HG02763 (cell line): ENCODE results near the gene MDGA2.
"Not testable (repeated sequence)": the region's sequence is repeated elsewhere in the genome, so short reads cannot be mapped to it uniquely, and the experiment has no call there.

Experiments used
- ATAC-seq: cut with Tn5 transposase; IDR thresholded peaks from one replicate; pipeline ENCODE4 v1.9.1; 2021; ENCODE audit warnings: mild to moderate bottlenecking, moderate library complexity; ENCODE audit not compliant: unreplicated experiment

Gene MDGA2

DNA sequence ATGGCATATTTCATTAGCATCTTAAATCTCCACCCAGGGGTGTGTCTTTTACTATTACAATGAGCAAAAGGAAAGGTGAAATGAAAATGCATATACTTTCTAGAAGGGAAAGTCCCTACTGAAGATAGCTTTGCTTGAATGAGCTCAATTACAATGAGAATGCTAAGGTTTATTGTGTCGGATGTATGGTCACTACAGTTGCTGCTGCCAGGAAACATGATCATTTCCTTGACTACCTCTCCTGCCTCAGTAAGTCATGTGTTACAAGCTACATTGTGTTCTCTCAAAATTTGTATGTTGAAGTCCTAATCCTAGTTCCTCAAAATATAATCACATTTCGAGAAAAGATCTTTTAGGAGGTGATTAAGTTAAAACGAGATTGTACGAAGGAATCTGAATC lies 322.2 kb downstream of the MDGA2 start:
- no peak for ATAC-seq

DNA sequence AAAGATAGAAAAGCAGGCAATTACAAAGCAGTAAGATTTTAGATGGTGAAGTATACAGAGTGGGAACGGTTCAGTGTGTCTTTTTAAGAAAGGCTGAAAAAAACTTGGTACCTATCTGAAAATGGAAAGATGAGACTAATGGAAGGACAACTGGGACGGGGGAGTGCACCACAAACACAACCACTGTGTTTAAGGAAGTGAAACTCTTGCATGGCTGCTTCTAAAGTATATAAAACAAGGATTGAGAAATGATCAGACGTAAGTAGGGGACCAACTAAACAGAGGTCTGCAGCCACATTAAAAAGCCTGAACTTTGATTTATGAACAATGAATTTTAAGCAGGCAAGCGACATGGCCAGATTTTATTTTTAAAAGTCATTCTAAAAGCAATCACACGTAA lies 328.6 kb downstream of the MDGA2 start:
- ATAC-seq: no peak

DNA sequence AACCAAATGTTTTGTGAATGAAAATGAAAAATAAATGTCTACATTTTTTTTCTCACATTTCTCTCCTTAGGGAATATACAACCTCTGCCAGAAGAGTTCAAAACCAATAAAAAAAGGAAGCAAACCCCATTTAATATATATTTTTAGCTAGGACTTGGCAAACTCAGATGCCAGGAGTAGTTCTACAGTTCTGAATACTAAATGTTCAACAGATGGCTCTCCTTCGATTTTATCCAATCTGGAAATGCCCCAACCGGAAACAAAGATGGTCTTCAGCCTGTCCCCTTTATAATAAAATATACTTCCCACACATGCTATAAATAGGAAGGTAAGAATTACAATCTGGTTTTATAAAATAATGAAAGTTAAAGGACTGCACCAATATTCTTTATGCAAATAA lies 330.4 kb downstream of the MDGA2 start:
- ATAC-seq: no peak

DNA sequence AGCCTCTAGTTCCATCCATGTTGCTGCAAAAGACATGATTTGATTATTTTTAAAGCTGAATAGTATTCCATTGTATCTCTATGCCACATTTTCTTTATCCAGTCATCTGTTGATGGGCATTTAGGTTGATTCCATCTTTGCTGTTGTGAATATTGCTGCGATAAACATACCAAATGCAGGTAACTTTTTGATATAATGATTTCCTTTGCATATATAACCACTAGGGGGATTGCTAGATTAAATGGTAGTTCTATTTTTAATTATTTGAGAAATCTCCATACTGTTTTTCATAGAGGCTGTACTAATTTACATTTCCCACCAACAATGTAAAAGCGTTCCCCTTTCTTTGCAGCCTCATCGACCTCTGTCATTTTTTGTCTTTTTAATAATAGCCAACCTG lies 342.5 kb downstream of the MDGA2 start:
- no peak for ATAC-seq

DNA sequence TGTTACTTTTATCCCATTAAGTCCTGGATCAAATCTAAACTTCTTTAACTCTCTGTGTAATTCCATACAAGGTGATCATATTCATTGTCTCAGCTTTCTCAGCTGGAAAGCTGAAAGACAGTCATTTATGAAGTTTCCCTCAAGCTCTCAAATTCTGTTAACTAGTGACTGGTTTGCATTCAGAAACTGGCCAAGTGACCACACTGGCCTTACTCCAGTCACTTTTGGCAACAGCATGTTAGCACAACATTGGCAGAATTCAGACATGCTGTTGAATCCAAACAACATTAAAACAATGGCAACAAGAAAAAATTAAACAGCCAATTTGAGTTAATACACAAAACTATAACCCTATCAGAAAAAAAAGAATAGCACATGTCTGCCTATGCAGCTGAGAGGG lies 343.3 kb downstream of the MDGA2 start:
- ATAC-seq: no peak

DNA sequence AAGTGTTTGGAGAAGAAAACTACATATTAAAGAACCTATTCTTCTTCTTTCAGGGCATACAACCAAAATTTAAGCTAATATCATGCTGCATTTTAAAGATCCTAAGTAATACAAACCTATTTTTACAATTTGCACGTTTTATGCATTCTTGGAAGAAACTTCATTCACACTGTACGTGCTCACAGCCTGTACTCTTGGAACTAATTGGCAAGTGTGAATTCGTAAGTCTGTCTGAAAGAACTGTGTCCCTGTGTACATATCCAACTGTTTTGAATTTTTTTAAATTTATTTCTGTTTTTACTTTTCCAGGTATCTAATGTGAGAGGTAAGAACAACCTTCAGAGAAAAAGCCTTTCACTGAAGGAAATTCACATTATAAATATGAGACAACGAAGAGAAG lies 347.0 kb downstream of the MDGA2 start:
- ATAC-seq: no peak

DNA sequence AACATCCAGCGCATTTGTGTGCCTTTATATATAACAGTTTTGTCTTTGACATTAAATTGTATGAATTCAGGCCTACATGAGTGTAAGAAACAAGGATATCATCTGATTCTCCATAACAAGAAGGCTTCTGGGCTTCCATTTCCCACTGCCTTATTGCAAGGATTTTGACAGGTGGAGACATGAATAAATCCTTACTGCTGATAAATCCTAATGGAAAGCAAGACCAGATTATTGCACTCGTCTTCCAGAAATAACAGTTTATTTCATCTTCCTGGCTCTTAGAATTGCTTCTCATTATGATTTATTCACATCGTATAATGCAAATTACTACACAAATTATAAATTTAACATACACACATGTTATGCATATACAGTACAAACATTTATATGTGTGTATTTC lies 348.1 kb downstream of the MDGA2 start:
- no peak for ATAC-seq

DNA sequence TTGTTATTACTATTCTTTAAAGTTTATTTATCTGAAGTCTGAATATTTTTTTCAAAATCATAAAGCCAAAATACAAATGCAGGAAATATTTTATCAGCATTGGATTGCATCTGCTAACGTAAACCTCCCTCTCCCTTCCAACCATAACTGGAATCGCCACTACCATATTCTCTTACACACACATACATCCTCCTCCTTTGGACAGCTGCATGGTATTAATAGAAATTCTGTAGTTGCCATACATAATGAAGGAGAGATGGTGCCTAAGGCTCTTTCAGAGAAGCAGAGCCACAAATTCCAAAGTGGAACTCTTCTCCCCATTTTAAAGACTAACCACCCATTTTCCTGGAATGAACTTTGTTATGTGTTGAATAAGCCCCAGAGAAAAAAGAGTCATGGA lies 352.7 kb downstream of the MDGA2 start:
- no peak for ATAC-seq

DNA sequence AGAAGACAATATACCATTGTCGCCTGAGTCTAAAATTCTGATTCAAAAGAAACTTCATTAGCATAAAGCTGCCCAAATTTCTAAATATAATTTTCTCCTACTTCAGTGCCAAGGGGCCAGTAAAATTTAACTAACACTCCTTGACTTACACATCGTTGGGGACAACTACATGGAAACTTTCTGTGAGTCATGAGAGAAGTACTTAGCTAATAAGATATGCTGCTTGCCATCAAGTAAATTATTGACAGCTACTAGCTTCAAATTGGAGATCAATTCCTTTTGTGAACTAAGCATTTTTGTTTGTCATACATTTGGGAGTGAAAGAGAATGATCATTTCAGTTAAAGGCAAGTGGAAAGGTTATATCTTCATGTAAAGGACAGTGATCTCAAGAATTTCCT lies 373.3 kb downstream of the MDGA2 start:
- no peak for ATAC-seq

DNA sequence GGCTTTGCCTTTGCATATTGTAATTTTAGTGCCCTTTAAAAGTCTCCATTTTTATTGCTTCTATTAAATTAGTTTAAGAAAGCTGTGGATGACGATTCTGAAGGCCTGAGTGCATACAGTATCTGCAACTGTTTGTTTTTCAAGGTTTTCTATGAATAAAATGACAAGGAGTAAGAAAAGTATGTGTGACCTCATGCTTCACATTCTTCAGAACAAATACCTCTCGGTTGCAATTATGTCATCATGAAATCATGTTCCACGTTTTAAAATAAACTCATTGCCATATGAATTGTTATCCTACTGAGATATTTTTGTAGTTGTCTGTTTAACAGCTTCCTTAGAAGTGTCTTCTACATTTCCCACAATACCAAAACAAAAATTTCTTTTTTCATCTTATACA lies 374.6 kb downstream of the MDGA2 start:
- no peak for ATAC-seq

DNA sequence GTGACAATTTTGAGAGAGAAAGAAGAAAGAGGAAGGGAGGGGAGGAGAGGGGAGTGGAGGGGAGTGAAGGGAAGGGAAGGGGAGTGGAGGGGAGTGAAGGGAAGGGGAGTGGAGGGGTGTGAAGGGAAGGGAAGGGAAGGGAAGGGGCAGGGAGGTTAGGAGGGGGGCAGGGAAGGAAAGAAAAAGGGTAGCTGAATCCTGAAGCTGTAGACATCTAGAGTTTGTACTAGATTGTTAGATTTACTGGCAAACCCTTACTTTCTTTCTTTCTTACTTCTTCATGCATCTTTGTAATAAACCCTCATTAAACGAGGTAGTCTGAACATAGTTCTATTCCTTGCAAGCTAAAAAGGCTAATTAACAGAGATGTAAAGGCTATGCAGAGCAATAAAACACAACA lies 378.0 kb downstream of the MDGA2 start:
- ATAC-seq: no peak

DNA sequence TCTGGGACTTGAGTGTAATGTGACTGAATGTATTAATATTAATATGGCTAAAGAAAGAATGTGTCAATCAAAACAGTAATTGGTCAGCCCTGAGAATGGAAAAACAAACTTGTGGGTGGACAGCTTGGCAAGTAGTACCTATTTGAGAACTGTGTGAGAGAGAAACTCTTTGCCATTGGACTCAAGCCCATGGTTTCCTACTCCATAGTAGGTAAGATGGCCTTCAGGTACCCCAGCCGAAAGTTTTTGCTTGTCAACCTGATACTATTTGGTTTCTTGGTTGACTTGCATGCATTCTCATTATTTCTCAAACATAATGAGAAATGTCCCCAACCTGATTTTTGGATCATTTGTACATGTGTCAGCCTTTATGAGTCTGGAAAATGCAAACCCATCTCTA lies 391.1 kb downstream of the MDGA2 start:
- no peak for ATAC-seq

DNA sequence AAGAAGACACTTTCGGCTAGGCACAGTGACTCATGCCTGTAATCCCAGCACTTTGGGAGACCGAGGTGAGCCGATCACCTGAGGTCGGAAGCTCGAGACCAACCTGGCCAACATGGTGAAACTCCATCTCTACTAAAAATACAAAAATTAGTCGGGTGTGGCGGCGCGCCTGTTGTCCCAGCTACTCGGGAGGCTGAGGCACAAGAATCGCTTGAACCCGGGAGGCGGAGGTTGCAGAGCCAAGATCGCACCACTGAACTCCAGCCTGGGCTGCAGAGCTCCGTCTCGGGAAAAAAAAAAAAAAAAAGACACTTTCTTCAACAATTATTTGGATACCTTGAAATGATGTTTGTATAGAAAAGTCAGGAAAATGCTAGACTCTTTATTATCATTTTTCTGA lies 393.6 kb downstream of the MDGA2 start:
- not testable (repeated sequence) for ATAC-seq

DNA sequence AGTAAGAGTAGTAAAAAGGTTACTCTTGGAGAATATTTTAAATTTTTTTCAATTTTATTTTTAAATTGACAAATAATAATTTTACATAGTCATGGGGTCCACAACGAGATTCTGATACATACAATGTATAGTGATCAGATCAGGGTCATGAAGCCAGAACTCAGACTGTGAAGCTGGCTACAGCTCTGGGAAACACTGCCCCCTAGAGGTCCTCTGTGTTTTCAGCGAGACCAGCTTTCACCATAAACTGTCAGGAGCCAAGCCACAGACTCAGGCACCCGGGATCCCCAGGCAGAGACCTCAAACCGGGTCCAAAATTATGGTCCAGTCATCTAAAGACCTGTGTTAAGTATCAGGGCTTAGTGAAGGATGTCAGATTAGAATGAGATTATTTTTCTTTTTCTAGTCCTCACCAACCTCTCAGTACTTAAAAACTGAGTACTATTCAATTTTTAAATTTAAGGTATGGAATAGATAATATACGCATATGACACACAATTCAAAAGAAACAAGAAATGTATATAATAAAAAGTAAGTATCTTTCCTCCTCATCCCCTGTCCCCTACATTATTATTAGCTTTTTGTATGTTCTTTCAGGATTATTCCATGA lies 397.1 kb downstream of the MDGA2 start:
- peak; percentile 71 for ATAC-seq

DNA sequence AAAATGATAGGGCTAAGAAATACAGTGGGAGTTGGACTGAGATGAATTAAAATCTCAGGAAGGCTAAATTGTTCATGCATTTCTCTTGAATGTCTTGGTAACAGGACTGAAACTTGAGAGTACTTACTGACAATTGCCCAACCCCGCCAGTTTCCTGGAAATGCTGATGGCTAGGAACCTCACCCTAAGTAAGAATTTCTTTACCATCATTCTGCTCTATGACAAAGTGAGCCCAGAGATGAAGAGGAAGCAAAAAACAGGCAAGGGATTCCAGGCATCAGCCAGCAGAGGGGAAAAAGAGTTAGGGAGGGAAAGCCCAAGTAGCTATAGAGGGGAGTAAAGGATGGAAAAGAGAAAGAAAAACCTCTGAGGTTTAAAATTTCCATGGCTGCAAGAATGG lies 397.7 kb downstream of the MDGA2 start:
- no peak for ATAC-seq

DNA sequence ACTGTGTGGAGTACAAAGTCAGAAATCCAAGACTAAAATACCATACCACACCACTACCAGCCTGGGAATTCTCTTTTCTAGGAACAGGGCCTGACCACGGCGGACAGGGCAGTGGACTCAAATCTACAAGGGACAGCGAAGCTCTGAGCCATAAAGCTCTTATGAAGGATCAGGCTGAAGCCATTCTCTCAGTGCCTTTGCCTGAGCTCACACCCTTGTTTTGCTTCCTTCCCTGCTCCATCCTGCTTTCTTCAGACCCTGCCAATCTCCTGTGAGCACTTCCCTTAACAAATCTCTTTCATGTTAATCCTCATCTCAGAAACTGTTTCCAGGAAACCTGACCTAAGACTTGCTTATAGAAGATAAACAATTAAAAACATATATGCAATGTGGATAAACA lies 398.5 kb downstream of the MDGA2 start:
- ATAC-seq: no peak

DNA sequence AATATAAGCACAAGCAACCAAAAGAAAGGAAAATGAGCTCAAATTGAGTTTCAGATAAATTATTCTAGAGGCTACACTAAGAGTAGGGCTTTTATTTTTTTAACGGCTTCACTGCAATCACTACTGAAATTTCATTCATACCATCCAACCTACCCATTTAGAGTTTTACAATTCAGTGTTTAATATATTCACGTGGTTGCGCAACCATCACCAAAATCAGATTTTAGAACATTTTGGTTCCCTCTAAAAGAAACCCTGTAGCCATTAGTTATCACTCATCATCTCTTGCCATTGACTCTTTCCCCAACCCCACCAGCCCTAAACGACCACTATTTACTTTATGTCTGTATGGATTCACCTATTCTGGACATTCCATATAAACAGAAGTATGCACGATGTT lies 401.5 kb downstream of the MDGA2 start:
- no peak for ATAC-seq

DNA sequence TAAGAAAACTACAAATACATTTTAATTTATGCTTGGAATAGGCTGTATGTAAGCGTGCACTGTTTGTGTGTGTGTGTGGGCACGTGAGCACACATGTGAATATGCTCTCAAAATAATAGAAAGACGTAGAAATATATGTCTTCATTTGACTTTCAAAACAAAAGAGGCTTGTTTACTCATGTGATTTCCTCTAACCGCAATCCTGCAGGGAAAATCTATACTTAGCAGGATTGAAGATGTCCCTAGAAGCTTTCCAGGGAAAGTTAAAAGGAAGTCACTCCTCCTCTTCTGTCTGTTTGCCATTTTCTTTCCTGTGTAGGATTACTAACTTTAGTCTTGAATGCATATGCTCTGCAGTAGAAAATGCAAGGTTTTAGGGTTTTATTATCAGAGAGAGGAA lies 404.7 kb downstream of the MDGA2 start:
- no peak for ATAC-seq

DNA sequence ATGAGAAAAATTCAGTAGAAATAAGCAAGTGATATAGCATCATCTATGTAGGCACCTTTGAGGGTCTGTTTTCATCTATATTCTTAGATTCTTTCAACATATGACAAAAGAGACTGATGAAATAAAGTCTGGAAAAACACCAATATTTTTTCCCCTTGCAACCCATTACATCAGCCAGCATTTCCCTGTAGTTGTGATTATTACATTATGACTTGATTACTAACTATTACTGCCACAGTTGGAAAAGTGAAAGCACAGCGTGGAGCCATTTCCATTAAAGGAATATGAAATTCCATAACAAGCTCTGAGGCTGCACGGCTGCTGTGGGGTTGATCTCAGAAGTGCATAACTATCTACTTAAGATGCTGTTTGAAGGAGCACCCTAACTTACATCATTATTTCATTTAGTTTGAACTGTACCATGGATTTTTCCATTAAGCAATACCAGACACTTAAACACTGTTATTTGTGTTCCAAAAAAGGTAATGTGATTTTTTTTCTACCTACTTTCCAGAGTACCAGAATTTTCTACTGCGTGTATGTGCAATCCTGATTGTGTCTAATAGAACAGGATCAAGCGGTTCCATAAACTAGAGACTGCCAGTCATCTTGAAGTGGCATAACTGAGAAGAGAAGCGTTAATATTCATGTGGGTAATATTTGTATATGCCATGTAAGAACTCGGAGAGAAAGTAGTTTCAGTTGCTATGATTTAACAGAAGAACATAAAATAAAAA lies 405.5 kb downstream of the MDGA2 start:
- ATAC-seq: no peak

DNA sequence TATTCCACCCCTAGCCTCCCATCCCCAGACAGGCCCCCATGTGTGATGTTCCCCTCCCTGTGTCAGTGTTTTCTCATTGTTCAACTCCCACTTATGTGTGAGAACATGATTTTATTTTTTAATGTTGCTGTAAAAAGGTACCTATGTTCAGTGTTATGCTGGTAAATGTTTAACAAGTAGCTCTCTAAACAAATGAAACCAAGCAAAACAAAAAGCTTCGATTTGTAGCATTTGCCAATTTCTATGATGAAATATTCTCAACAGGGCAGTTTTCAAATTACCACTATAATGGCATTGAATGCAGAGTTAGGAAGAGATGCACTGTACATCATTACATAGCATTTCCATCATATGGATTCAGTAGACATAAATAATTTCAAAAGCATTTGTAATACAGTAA lies 410.6 kb downstream of the MDGA2 start:
- no peak for ATAC-seq

DNA sequence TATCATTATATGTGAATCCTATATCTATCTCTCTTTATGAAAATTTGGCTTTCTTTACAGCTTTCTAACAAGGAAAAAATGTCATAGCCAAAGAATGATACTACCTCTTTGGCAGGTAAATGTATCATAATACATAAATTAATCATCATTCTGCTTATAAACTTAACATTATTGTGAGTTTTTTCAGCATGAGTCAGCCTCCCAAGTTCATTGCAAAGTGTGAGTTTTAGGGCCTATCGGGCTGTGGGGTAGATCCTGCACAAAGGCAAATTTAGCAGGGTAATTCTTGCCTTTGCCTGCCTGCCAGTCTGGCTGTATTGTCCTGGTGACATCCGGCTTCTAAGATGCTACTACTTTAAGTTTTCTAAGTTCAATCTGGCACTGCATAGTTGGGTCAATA lies 412.6 kb downstream of the MDGA2 start:
- ATAC-seq: no peak

DNA sequence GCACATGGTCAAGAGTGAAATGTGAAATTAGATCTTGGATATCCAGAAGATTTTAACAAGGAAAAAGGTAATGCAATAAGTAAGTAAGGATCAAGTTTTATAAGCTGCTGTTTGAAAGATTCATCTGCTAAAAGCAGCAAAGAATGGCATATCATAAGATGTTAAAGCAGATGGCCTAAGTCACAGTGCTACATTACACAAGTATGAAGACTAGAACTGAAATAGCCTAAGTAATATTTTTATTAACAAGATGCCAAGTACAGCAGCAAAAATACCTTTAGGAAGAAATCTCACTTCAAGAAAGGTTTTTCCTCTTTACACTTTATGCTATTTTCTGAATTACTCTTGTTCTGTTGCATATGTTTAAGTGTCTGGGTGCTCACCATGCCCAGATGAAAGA lies 414.1 kb downstream of the MDGA2 start:
- ATAC-seq: no peak

DNA sequence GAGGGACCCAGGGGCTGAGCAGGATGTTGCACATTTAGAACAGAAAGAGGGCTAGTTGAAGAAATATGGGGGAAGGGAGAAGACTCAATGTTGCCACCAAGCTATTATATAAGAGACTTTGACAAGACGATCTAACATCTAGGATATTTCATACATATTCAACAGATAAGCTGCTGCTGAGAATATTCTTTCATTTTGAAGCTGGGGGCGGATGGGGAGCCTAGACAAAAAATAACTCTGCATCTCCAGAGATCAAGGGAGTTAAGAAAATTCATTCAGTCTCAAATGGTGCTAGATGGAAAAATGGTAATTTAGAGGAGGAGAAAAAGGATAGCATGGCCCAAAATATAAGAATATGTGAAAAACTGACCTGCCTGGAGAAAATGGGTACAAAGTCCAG lies 415.6 kb downstream of the MDGA2 start:
- no peak for ATAC-seq
